Adipocyte (in vitro differentiated cells): ENCODE data around the gene ZNF287.

ENCODE experiments used
- DNase-seq: peaks from one replicate; pipeline ENCODE4 v3.0.0-alpha.2; 2015; ENCODE audit warnings: low read depth
- H3K27me3 ChIP-seq: replicated peaks from 2 replicates; pipeline ENCODE4 v1.7.0; 2013; ENCODE audit warnings: mild to moderate bottlenecking, low read length, moderate library complexity; ENCODE audit not compliant: control insufficient read depth, insufficient read depth
- H3K36me3 ChIP-seq: 2 replicates; pipeline ENCODE4 v1.7.0; 2013; ENCODE audit warnings: low read length, mild to moderate bottlenecking, moderate library complexity; ENCODE audit not compliant: control insufficient read depth, insufficient read depth, severe bottlenecking
- H3K4me1 ChIP-seq: 2 replicates; pipeline ENCODE4 v1.7.0; 2013; ENCODE audit warnings: mild to moderate bottlenecking, low read length, moderate library complexity; ENCODE audit not compliant: control insufficient read depth, insufficient read depth
- H3K4me3 ChIP-seq: 2 replicates; pipeline ENCODE4 v1.7.0; 2013; ENCODE audit warnings: mild to moderate bottlenecking, low read length, moderate library complexity
- H3K9ac ChIP-seq: 2 replicates; pipeline ENCODE4 v1.7.0; 2013; ENCODE audit warnings: mild to moderate bottlenecking, low read length, moderate library complexity
- H3K9me3 ChIP-seq: 2 replicates; pipeline ENCODE4 v1.7.0; 2013; ENCODE audit warnings: mild to moderate bottlenecking, low read length, moderate library complexity; ENCODE audit not compliant: control insufficient read depth

ZNF287 gene

DNA sequence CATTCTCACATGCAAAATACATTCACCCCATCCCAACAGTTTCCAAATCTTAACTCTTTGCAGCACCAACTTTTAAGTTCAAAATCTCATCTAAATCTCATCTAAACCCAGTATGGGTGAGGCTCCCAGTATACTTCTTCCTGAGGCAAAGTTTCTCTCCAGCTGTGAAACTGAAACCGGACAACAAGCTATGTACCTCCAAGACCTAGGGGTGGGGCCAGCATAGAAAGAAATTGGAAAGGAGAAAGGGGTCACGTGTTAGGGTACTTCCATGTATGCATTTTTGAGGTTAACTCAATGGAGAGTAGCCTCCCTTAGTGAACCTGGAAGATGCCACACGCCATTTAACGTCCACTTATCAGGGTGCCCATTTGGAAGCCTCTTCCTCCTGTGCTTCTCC lies 53.1 kb downstream of the ZNF287 start:
- DNase-seq = no peak
- H3K4me1 ChIP-seq = peaks cover 15% of the 10 kb centered on the region
- no peaks in the 10 kb centered on the region for H3K36me3 ChIP-seq
- H3K9ac ChIP-seq = no peak overlapping the region
- no peaks in the 10 kb centered on the region for H3K9me3 ChIP-seq
- H3K27me3 ChIP-seq = no peaks in the 10 kb centered on the region
- H3K4me3 ChIP-seq = no peak overlapping the region

DNA sequence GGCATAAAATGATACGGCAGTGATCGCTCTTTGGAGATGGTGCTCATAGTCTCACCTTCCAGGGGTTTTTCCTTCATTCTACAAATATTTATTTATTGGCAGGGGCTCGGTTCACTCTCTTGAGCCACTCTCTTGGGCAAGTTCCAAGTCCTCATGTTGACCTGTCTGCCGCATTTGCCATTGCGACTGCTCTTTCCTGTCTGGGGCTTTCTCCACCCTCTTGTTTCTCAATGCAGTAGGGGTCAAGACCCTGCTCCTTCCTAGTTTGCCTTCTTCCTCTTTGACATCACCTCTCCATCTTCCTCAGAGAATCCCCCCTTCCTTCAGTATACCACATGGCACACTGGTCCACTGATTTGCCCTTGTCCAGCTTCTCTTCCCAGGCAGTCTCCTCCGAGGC lies 55.1 kb downstream of the ZNF287 start:
- no peaks in the 10 kb centered on the region for H3K9me3 ChIP-seq
- H3K4me3 ChIP-seq = no peak overlapping the region
- no peaks in the 10 kb centered on the region for H3K36me3 ChIP-seq
- H3K27me3 ChIP-seq = no peaks in the 10 kb centered on the region
- no peak for DNase-seq
- no peak overlapping the region for H3K9ac ChIP-seq
- H3K4me1 ChIP-seq = peaks cover 20% of the 10 kb centered on the region

DNA sequence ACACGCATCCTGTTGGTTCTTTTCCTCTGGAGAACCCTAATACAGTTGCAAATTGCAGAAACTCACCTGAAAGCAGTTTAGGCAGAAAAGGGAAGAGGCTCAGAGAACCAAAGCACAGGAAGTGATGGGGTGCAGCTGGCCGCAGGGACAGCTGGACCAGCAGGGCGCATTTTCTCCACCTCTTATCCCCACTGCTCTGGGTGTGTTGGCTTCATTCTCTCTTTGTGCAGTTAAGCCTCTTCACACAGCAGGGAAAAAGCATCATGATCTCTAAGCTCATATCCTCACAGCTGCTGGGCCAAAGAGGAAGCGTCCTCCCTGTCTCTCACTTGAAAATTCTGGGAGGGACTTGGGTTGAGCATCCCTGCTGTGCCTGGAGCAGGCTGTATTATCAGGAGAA lies 57.0 kb downstream of the ZNF287 start:
- H3K9ac ChIP-seq = no peak overlapping the region
- no peaks in the 10 kb centered on the region for H3K27me3 ChIP-seq
- no peak for DNase-seq
- H3K9me3 ChIP-seq = no peaks in the 10 kb centered on the region
- H3K4me3 ChIP-seq = no peak overlapping the region
- H3K36me3 ChIP-seq = no peaks in the 10 kb centered on the region
- peaks cover 25% of the 10 kb centered on the region for H3K4me1 ChIP-seq

DNA sequence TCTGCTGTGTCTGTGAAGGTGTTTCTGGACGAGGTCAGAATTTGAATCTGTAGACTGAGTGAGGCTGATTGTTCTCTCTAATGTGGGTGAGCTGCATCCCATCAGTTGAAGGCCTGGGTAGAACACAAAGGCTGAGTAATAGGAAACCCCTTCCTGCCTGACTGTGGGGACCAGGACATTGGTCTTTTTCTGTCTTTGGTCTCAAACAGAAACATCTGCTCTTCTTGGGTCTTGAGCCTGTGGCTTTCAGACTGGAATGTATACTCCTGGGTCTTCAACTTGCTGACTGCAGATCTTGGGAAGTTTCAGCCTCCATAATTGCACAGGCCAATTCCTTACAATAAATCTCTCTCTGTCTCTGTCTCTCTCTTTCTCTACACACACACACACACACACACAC lies 57.4 kb downstream of the ZNF287 start:
- no peaks in the 10 kb centered on the region for H3K27me3 ChIP-seq
- H3K36me3 ChIP-seq = no peaks in the 10 kb centered on the region
- peaks cover 22% of the 10 kb centered on the region for H3K4me1 ChIP-seq
- H3K4me3 ChIP-seq = no peak overlapping the region
- H3K9ac ChIP-seq = no peak overlapping the region
- DNase-seq = no peak
- no peaks in the 10 kb centered on the region for H3K9me3 ChIP-seq

DNA sequence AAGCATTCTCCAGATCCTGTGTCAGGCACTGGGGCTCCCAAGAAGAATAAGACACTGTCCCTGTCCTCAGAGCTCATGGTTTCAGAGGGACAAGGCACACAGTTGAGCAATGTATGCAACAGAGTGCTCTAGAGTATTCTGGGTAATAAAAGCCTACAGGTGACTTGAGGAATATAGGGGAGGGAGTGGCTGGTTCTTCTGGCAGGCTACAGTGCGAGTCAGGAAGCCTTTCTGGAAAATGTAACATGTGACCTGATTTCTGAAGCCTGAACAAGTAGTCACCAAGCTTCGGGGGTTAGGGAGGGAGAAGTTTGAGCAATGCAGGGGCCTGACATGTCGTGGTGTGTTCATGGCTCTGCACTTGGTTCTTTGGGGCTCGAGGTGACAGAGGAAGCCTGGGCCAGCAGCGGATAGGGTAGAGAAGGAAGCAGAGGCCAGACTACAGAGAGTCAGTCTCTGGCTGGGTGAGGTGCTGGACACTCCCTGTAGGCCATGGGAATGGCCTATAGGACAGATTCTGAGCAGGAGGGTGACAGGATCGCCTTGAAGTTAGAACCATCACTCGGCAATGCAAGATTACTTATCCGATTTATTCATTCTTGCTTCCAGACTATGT lies 61.0 kb downstream of the ZNF287 start:
- Histone ChIP-seq H3K4me1 (peaks cover 17% of the 10 kb centered on the region), H3K36me3 (no peaks in the 10 kb centered on the region), H3K9me3 (no peaks in the 10 kb centered on the region), H3K4me3 (no peak overlapping the region), H3K27me3 (no peaks in the 10 kb centered on the region), H3K9ac (no peak overlapping the region)
- DNase-seq = no peak

DNA sequence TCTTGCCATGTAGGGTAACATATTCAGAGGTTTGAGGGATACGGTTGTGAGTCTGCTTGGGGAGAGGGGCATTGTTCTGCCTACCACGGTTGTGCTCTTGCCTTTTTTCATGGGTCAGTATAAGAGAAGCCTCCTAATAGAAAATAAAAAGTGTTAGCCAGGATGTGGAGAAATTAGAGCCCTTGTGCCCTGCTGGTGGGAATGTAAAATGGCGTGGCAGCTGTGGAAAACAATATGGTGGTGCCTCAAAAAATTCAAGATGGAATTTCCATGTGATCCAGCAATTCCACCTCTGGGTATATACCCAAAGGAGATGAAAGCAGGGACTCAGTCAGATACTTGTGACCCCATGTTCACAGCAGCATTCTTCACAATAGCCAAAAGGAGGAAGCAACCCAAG lies 62.8 kb downstream of the ZNF287 start:
- Histone ChIP-seq H3K9ac (no peak overlapping the region), H3K4me3 (no peak overlapping the region), H3K36me3 (no peaks in the 10 kb centered on the region), H3K4me1 (peaks cover 13% of the 10 kb centered on the region), H3K9me3 (no peaks in the 10 kb centered on the region), H3K27me3 (no peaks in the 10 kb centered on the region)
- DNase-seq = no peak

DNA sequence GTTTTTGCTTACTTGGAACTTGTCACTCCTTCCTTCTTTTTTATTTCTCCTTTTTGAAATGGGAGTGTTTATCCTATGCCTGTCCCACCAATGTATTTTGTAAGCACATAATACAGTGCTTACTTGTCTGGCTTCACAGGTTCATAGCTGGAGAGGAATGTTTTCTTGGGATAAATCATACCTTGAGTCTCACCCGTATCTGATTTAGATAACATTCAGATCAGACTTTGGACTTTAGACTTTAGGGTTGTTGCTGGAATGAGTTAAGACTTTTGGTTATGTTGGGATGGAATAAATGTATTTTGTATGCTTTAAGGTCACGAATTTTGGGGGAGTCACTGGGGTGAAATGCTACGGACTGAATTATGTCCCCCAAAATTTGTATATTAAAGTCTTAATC lies 64.0 kb downstream of the ZNF287 start:
- H3K9ac ChIP-seq = no peak overlapping the region
- no peak overlapping the region for H3K4me3 ChIP-seq
- DNase-seq = no peak
- no peaks in the 10 kb centered on the region for H3K27me3 ChIP-seq
- peaks cover 13% of the 10 kb centered on the region for H3K4me1 ChIP-seq
- H3K9me3 ChIP-seq = no peaks in the 10 kb centered on the region
- no peaks in the 10 kb centered on the region for H3K36me3 ChIP-seq
